ENCODE measurements around the gene SH3BP2. TPM values are rescaled to one million over a fixed set of nuclear protein-coding genes. Genes with fewer than 3 reads are reported as not detected.
A peak's percentile ranks its signal among the peaks of the same experiment; 100 is the strongest.

The SH3BP2 gene
- total RNA-seq, 4 donors from 2014 or later = 29.6 to 43.5 (median 36.7) TPM

DNA sequence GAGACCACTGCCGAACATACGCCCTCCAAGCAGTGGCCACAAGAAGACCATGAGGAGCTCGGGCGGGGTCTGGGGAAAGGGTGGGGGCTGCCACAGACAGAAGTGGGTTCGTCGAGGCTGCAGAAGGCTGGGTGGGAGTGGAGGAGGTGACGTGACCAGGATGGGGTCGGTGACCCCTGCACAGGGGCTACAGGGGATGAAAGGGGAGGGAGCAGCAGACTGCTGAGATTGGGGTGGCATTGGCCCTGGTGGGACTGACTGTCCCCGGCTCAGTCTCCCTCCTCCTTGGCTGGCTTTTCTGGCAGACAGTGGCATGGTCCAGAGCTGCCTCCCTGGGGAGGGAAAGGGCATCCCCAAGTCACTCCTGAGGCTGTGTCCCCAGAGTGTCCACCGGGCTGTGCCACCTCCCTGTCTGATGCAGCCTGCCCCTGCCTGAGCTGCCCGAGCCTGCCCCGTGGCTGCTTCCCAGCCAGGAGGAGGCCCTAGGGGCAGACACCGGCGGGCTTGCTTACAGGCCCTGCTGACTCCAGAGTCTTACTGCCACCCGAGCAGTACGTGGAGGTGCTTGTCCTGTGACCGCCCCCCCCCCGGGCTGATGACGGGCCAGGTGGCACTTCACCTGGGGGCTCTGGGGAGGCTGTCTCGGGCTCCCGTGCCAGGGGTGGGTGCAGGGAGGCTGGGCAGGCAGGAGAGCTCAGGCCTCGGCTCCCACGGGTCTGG is 7.2 kb downstream of the SH3BP2 start:
- 73 to 83% methylated on average over 10 to 11 of the region's 23 CpGs for WGBS, 2 donors
- H3K4me1 ChIP-seq = peaks cover 72 to 83% of the 10 kb centered on the region in 2 donors
- H3K27me3 ChIP-seq = no peaks in the 10 kb centered on the region
- DNase-seq = peak; percentile 54 to 57
- no peaks in the 10 kb centered on the region for H3K36me3 ChIP-seq
- no peak overlapping the region for H3K4me3 ChIP-seq (replicated peaks in 1 of 3)
- no peaks in the 10 kb centered on the region for H3K9me3 ChIP-seq
- no peak for TF ChIP-seq POLR2A (IDR thresholded peaks at IDR 0.05)
- TF ChIP-seq CTCF (IDR thresholded peaks at IDR 0.05) = no peak
- intact Hi-C loops (cut with DNase I) = no loop called here
- H3K27ac ChIP-seq = peak overlapping the region; percentile 31 to 81 (median 75)

DNA sequence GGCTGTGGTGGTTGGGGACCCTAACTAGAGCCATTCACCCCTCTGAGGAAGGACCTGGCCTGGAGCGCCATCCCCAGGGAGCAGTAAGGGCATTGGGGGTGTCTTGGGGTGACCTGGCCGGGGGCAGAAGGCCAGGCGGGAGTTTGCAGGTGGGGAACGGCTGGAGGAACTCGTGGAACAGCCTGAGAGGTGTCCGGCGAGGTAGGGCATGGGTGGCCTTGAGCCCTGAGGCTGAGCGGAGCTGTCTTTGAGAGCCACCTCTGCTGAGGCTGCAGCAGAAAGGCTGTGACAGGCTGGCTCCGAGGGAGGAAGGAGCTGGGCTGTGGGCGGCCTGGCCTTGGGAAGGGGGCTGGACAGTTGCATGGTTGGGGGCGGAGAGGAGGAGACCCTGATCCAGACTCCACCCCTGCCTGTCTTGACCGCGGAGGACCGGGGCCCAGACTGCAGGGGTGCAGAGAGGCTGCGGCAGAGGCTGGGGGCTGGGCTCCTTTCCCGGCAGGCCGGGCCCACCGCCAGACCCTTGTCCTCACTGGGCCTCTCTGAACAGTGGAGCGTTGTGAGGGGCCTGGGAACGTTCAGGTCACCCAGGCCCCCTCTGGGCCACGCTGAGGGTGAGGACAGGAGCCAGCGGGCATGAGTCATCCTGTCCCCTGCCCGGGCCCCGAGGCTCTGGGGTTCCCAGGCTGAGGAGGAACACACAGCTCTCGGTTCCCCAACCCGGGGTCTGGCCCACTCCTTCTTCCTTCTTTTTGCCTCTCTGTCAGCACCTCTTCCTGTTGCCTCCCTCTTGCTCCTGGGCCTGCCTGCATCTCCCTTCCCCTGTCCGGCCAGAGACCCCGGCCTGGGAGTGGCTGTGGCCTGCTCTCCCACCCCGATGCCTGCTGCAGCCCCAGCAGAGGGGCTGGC is 8.1 kb downstream of the SH3BP2 start:
- H3K4me3 ChIP-seq (replicated peaks in 1 of 3) = no peak overlapping the region
- TF ChIP-seq POLR2A (IDR thresholded peaks at IDR 0.05) (peak in 1 of 2 donors; percentile 9), CTCF (IDR thresholded peaks at IDR 0.05) (no peak)
- no peaks in the 10 kb centered on the region for H3K36me3 ChIP-seq
- H3K27me3 ChIP-seq = no peaks in the 10 kb centered on the region
- no peaks in the 10 kb centered on the region for H3K9me3 ChIP-seq
- peaks cover 72 to 83% of the 10 kb centered on the region in 2 donors for H3K4me1 ChIP-seq
- peak; percentile 67 to 85 for DNase-seq
- H3K27ac ChIP-seq = peak overlapping the region; percentile 31 to 81 (median 75)
- intact Hi-C loops (cut with DNase I) = no loop called here
- 27 to 41% methylated on average over 22 to 24 of the region's 29 CpGs for WGBS, 2 donors

DNA sequence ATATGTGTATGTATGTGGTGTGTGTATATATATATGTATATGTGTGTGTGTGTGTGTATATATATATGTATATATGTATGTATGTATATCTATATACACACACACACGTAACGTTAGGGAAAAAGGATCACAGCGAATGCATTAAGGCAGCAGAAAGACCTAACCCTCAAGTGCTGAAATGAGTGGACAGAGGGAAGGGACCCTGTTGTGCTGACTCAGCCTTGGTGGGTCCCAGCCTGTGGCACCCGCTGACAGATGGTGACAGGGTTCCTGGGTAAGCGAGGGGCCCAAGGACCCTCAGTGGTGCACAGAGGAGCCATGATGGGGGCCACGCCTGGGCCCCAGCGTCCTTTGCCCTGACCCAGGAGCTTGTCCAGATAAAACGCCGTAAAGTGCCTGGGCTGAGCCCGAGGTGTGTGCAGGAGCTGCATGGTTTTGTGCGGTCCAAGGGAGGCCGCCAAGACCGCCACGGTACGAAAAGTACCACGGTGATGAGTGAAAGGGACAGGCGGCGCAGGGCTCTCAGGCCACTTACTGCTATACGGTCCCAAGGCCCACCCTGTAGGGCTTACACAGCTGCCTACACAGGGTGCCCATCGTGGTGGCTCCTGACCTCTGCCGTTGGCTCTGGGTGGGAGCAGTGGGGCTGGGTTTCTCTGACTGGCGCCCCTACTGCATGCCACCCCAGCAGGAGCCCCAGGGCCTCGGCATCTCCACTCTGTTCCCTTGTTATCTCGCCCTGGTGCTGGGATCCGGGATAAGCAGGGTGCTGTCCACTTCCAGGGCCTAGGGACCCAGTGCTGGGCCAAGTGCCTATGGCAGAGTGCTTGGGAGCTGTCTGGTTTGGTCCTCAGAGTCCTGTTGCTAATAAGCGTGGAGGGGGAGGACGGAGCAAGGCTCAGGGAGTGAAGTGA is 10.0 kb downstream of the SH3BP2 start:
- H3K9me3 ChIP-seq = no peaks in the 10 kb centered on the region
- TF ChIP-seq CTCF (IDR thresholded peaks at IDR 0.05) (no peak), POLR2A (IDR thresholded peaks at IDR 0.05) (no peak)
- peaks cover 73 to 82% of the 10 kb centered on the region in 2 donors for H3K4me1 ChIP-seq
- intact Hi-C loops (cut with DNase I) = no loop called here
- no peaks in the 10 kb centered on the region for H3K27me3 ChIP-seq
- H3K4me3 ChIP-seq (replicated peaks in 1 of 3) = no peak overlapping the region
- no peak overlapping the region for H3K27ac ChIP-seq
- WGBS, 2 donors = 94 to 95% methylated on average over 20 to 27 of the region's 27 CpGs
- H3K36me3 ChIP-seq = no peaks in the 10 kb centered on the region
- DNase-seq = no peak

DNA sequence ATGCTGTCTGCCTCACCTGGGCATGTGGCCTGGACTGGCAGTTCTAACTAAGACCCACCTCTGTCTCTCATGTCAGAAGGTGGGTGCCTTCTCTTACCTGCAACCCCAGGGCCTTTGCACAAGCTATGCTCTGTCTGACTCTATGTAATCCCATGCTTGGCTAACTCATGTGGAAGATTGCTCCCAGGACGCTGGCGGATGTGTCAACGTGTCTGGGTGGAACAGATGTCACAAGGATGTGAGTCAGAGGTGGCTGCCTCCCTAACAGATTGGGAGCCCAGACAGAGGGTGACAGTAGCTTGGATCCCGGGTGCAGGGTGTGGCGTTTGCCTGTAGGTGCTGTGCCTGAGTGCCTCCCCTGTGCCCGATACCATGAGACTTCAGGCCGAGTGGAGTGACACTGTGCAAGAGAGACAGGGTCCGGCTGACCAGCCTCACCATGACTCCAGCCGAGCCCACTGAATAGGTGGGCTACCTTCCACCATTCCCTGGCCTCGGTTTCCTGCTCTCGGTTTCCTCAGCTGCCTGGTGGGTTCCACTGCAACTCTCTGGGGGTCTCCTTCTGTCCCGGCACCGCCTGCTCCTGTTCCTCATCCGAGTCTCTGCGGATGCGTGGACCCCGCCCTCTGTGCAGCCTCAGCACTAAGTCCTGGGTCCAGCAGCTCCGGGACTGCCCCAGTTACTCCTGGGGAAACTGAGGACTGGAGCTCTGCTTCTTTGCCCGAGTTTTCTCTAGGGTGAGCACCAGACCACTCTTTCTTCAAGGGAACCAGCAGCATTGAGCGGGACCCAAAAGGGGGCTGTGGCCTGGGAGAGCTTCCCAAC is 11.0 kb downstream of the SH3BP2 start:
- Histone ChIP-seq H3K4me3 (replicated peaks in 1 of 3) (no peak overlapping the region), H3K9me3 (no peaks in the 10 kb centered on the region), H3K4me1 (peaks cover 64 to 78% of the 10 kb centered on the region in 2 donors), H3K36me3 (no peaks in the 10 kb centered on the region), H3K27ac (peak overlapping the region in 1 of 3 donors; percentile 46), H3K27me3 (no peaks in the 10 kb centered on the region)
- TF ChIP-seq POLR2A (IDR thresholded peaks at IDR 0.05) (no peak), CTCF (IDR thresholded peaks at IDR 0.05) (no peak)
- intact Hi-C loops (cut with DNase I) = no loop called here
- WGBS, 2 donors = 89 to 90% methylated on average over 16 to 20 of the region's 20 CpGs
- peak; percentile 5 to 13 for DNase-seq
